OCI-LY1 (cell line): ENCODE measurements around the gene NCKAP5L.

Source experiments
- EZH2 ChIP-seq: fragments of 200-600 bp; sonication (generic), shearing (Covaris generic); IDR thresholded peaks from 2 replicates; pipeline ENCODE4 v1.8.0; 2017; ENCODE audit warnings: borderline replicate concordance, mixed run types, mild to moderate bottlenecking, antibody characterized with exemption, low read length, moderate library complexity, mixed read lengths
- TF ChIP-seq, protein P1 (sequence below): fragments of 200-600 bp; sonication (generic), shearing (Covaris generic); IDR thresholded peaks from 2 replicates; pipeline ENCODE4 v1.5.1; 2017; ENCODE audit warnings: mild to moderate bottlenecking, antibody characterized with exemption, low read length, moderate library complexity, mixed read lengths

DNA sequence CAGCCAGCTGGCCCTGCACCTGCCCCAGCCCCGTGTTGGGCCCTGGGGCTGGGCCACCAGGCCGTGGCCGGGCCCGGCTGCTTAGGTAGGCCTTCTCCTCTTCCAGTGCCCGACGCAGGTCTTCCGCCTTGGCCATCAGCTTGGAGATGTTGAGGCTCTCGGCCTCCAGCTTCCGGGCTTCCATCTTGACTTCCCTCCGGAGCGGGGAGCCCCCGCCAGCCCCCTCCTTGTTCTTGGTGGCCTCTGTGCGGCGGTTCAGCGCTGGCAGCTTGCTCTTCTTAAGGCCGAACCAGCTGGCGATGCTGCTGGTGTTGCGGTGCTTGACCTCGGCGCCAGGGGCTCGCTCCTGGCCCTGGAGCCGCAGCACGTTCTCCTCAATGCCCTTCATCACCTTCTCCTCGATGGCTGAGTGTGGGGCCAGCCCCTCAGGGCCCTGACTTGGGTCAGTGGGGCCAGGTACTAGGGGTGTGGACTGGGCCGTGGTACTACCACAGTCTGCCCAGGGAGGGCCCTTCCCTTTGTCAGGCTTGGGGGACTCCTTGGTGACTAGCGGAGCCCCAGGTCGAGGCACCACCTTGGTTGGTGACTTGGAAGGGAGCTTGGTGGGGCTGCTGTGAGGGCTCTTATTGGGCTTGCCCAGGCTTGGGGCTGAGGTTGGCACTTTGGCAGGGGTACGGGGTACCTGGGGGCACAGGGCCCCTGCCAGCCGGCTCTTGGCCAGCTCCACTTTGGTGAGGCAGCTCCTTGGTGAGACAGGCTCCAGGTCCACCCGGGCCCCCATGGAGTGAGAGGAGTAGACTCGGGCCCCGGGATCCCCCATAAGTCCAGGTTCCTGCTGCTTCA, 33.2 kb downstream of the NCKAP5L start:
- TF ChIP-seq, protein P1, sequence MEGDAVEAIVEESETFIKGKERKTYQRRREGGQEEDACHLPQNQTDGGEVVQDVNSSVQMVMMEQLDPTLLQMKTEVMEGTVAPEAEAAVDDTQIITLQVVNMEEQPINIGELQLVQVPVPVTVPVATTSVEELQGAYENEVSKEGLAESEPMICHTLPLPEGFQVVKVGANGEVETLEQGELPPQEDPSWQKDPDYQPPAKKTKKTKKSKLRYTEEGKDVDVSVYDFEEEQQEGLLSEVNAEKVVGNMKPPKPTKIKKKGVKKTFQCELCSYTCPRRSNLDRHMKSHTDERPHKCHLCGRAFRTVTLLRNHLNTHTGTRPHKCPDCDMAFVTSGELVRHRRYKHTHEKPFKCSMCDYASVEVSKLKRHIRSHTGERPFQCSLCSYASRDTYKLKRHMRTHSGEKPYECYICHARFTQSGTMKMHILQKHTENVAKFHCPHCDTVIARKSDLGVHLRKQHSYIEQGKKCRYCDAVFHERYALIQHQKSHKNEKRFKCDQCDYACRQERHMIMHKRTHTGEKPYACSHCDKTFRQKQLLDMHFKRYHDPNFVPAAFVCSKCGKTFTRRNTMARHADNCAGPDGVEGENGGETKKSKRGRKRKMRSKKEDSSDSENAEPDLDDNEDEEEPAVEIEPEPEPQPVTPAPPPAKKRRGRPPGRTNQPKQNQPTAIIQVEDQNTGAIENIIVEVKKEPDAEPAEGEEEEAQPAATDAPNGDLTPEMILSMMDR, result no peak
- no peak for TF ChIP-seq EZH2
